ENCODE data around the gene ATRNL1. TPM values are rescaled to one million over a fixed set of nuclear protein-coding genes. Genes with fewer than 3 reads are reported as not detected.

Gene ATRNL1
- total RNA-seq, 1 experiment from 2014 or later, result 28.7 TPM

- ATAC-seq, result no peak
- H3K4me3 Mint-ChIP-seq, result no peak overlapping the region
These were observed 567.2 kb downstream of the ATRNL1 start for GRCh38 chr10:115660391-115660790.

GRCh38 chr10:115662422-115662821, 569.3 kb downstream of the ATRNL1 start:
- no peaks in the 10 kb centered on the region for H3K36me3 Mint-ChIP-seq
- no peak overlapping the region for H3K4me3 Mint-ChIP-seq
- H3K27ac Mint-ChIP-seq, result no peak overlapping the region
- no peak for ATAC-seq
- TF ChIP-seq ATF2 (CRISPR knock-in tag; IDR thresholded peaks at IDR 0.05; ENCODE audit: borderline replicate concordance, low read depth) (no peak), PREB (CRISPR knock-in tag; IDR thresholded peaks at IDR 0.05; ENCODE audit: borderline replicate concordance) (no peak), ZMAT4 (CRISPR knock-in tag; IDR thresholded peaks at IDR 0.05) (no peak)
- ChIA-PET CTCF (no interaction called here), POLR2A (no interaction called here)
- no peaks in the 10 kb centered on the region for H3K4me1 Mint-ChIP-seq
- no peaks in the 10 kb centered on the region for H3K9me3 Mint-ChIP-seq
- no peaks in the 10 kb centered on the region for H3K27me3 Mint-ChIP-seq (ENCODE audit: low read depth)
- no peak for DNase-seq (ENCODE audit: low spot score)

More at GRCh38 chr10:115660391-115660790, 567.2 kb downstream of the ATRNL1 start:
- no peaks in the 10 kb centered on the region for H3K9me3 Mint-ChIP-seq
- no peaks in the 10 kb centered on the region for H3K27me3 Mint-ChIP-seq (ENCODE audit: low read depth)
- ChIA-PET CTCF (no interaction called here), POLR2A (no interaction called here)
- no peak overlapping the region for H3K27ac Mint-ChIP-seq
- H3K4me1 Mint-ChIP-seq, result no peaks in the 10 kb centered on the region
- H3K36me3 Mint-ChIP-seq, result no peaks in the 10 kb centered on the region
- TF ChIP-seq SMAD3 (CRISPR knock-in tag; IDR thresholded peaks at IDR 0.05; ENCODE audit: borderline replicate concordance) (no peak), HMGA2 (CRISPR knock-in tag; IDR thresholded peaks at IDR 0.05) (no peak), TEAD4 (CRISPR knock-in tag; IDR thresholded peaks at IDR 0.05) (no peak), ZNF138 (CRISPR knock-in tag; conservative IDR thresholded peaks at IDR 0.05) (no peak), TCF7 (CRISPR knock-in tag; IDR thresholded peaks at IDR 0.05; ENCODE audit: low read depth) (no peak)
- DNase-seq (ENCODE audit: low spot score), result no peak

GRCh38 chr10:115665549-115665948, 572.4 kb downstream of the ATRNL1 start:
- no peaks in the 10 kb centered on the region for H3K9me3 Mint-ChIP-seq
- POLR2A ChIA-PET, result no interaction called here
- TF ChIP-seq SMAD4 (CRISPR knock-in tag; IDR thresholded peaks at IDR 0.05), result no peak
- H3K4me3 Mint-ChIP-seq, result no peak overlapping the region
- DNase-seq (ENCODE audit: low spot score), result no peak
- CTCF ChIA-PET, result no interaction called here
- no peaks in the 10 kb centered on the region for H3K4me1 Mint-ChIP-seq
- no peak overlapping the region for H3K27ac Mint-ChIP-seq
- no peaks in the 10 kb centered on the region for H3K27me3 Mint-ChIP-seq (ENCODE audit: low read depth)
- ATAC-seq, result no peak
- no peaks in the 10 kb centered on the region for H3K36me3 Mint-ChIP-seq

- no peaks in the 10 kb centered on the region for H3K36me3 Mint-ChIP-seq
- no peak overlapping the region for H3K4me3 Mint-ChIP-seq
- ATAC-seq, result no peak
- H3K27me3 Mint-ChIP-seq (ENCODE audit: low read depth), result no peaks in the 10 kb centered on the region
- peaks cover 10% of the 10 kb centered on the region for H3K9me3 Mint-ChIP-seq
- ChIA-PET POLR2A (no interaction called here), CTCF (no interaction called here)
- no peak for TF ChIP-seq ZNF416 (CRISPR knock-in tag; IDR thresholded peaks at IDR 0.05)
- no peak for TF ChIP-seq ZNF219 (CRISPR knock-in tag; IDR thresholded peaks at IDR 0.05; ENCODE audit: borderline replicate concordance)
- no peak for TF ChIP-seq MAX (CRISPR knock-in tag; IDR thresholded peaks at IDR 0.05)
- TF ChIP-seq ELF4 (CRISPR knock-in tag; IDR thresholded peaks at IDR 0.05; ENCODE audit: low read depth), result no peak
- TF ChIP-seq FOXP4 (CRISPR knock-in tag; IDR thresholded peaks at IDR 0.05), result no peak
- TF ChIP-seq ATF1 (CRISPR knock-in tag; IDR thresholded peaks at IDR 0.05), result no peak
- no peak overlapping the region for H3K27ac Mint-ChIP-seq
- H3K4me1 Mint-ChIP-seq, result no peaks in the 10 kb centered on the region
- DNase-seq (ENCODE audit: low spot score), result no peak
These were observed 581.3 kb downstream of the ATRNL1 start for GRCh38 chr10:115674496-115674895.
